Panc1 (cell line): ENCODE results near the gene U2SURP.

Source experiments
- CTCF ChIP-seq: fragments of 450-650 bp; IDR thresholded peaks from 2 replicates; pipeline ENCODE4 v1.5.1; 2017; ENCODE audit warnings: mild to moderate bottlenecking
- POLR2AphosphoS5 ChIP-seq: IDR thresholded peaks from 2 replicates; pipeline ENCODE4 v1.6.1; 2012; ENCODE audit warnings: mild to moderate bottlenecking, low read depth, low read length, moderate library complexity
- REST ChIP-seq, 2 experiments: IDR thresholded peaks; 2 replicates each; pipeline ENCODE4 v1.6.1; 2011 to 2012; ENCODE audit warnings: low read depth in 2 of 2, control low read depth in 1 of 2, low read length in 1 of 2, mild to moderate bottlenecking in 1 of 2, moderate library complexity in 1 of 2; ENCODE audit not compliant: insufficient read depth in 1 of 2
- SIN3A ChIP-seq: IDR thresholded peaks from 2 replicates; pipeline ENCODE4 v1.6.1; 2012; ENCODE audit warnings: low read depth, mild to moderate bottlenecking, low read length, moderate library complexity, borderline replicate concordance; ENCODE audit not compliant: insufficient read depth
- TCF7L2 ChIP-seq: IDR thresholded peaks from 2 replicates; pipeline ENCODE4 v1.6.1; 2011; ENCODE audit warnings: mild to moderate bottlenecking, low read depth, low read length, inconsistent platforms

- TF ChIP-seq CTCF (no peak), REST (IDR thresholded peaks at IDR 0.05; ENCODE audit: insufficient read depth in 1 of 2, low read depth in 2 of 2, low read length in 1 of 2) (no peak), POLR2AphosphoS5 (no peak), TCF7L2 (no peak), SIN3A (no peak)
Measured at GRCh38 chr3:142973217-142974009, 28.0 kb upstream of the U2SURP start.
